Vagina (tissue), 2 donors: ENCODE results near the gene DPYSL5.

Source experiments
- CTCF ChIP-seq, 3 experiments: fragments of 450-650 bp in 2 of 3; fragments of 200-600 bp in 1 of 3; sonication (generic) in 1 of 3; IDR thresholded peaks; one replicate each; pipeline ENCODE4 v1.5.1; 2017 to 2019; ENCODE audit warnings: antibody characterized with exemption in 3 of 3, mild to moderate bottlenecking in 2 of 3, moderate library complexity in 2 of 3
- POLR2A ChIP-seq, 2 donors: fragments of 450-650 bp; IDR thresholded peaks; one replicate each; pipeline ENCODE4 v1.6.1; 2017; ENCODE audit warnings: antibody characterized with exemption in 2 of 2, mild to moderate bottlenecking in 2 of 2, moderate library complexity in 2 of 2

DNA sequence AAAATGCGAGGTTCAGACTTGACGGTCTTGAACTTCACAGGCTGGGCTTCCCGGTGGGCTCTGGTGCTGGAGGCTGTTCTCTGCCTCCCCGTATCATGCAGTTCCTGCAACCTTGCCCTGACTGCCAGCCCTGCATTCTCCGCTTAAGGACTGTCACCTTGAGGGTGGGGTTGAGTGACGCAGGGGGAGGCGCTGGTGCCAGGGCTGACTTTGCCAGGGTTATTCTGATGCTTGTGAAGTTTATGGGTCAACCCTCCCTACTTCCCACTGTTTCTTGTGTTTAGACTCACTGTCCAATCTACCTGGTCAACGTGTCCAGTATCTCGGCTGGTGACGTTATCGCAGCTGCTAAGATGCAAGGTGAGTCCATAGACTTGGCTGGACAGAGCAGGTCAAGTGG lies 85.0 kb downstream of the DPYSL5 start:
- TF ChIP-seq CTCF (IDR thresholded peaks at IDR 0.05) (no peak), POLR2A (IDR thresholded peaks at IDR 0.05) (no peak)
